Fibroblast of villous mesenchyme (primary cell): Measurements from ENCODE around the gene SLC25A34. TPM values are rescaled to one million over a fixed set of nuclear protein-coding genes. Genes with fewer than 3 reads are reported as not detected.
A peak's percentile ranks its signal among the peaks of the same experiment; 100 is the strongest.

ENCODE experiments used
- DNase-seq: peaks from one replicate; pipeline ENCODE4 v3.0.0-alpha.2; 2010; ENCODE audit warnings: low read depth
- H3K4me3 ChIP-seq: 2 replicates; pipeline ENCODE4 v1.5.1; 2011; ENCODE audit warnings: low read depth, mild to moderate bottlenecking, low read length
- total RNA-seq: library from RNA; depleted of rRNA; stranded (reverse); fragments of >200 nt; gene quantifications from 2 replicates; pipeline ENCODE4 v1.2.3, GENCODE V29; 2012
- TF ChIP-seq, protein P1 (sequence below): IDR thresholded peaks from 2 replicates; pipeline ENCODE4 v1.5.1; 2012; ENCODE audit warnings: low read depth, mild to moderate bottlenecking, low read length; ENCODE audit not compliant: insufficient read depth

SLC25A34 gene
- under 0.01 and 0.43 TPM in 2 replicates for total RNA-seq

DNA sequence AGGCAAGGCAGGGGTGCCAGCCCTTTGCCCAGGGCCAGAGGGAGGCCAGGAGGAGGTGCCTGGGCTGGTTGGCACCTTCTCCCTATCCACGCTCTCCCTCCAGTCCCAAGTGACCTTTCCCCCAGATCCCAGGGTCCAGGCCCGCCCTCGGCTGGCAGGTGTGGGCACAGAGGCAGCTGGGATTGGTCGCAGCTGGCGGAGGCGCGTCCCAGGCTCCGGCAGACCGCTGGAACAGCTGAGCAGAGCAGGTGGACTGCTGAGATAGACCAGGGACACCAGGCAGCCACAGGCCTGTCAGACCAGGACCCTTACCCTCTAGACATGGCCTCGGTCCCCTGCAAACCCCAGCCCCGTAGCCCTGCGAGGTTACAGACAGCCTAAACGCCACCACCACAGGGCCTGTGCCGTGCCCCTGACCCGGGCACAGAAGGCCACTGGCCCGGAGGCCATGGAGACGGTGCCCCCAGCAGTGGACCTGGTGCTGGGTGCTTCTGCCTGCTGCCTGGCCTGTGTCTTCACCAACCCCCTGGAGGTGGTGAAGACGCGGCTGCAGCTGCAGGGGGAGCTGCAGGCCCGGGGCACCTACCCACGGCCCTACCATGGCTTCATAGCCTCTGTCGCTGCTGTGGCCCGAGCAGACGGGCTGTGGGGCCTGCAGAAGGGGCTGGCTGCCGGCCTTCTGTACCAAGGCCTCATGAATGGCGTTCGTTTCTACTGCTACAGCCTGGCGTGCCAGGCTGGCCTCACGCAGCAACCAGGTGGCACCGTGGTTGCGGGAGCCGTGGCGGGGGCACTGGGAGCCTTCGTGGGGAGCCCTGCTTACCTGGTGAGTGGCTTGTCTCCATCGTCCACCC, at the start of gene SLC25A34:
TSS of gene SLC25A34 (plus strand) at position 221 of the 854 bp plus-strand sequence. CDS start at position 449, 228 bp downstream.
- TF ChIP-seq, protein P1, sequence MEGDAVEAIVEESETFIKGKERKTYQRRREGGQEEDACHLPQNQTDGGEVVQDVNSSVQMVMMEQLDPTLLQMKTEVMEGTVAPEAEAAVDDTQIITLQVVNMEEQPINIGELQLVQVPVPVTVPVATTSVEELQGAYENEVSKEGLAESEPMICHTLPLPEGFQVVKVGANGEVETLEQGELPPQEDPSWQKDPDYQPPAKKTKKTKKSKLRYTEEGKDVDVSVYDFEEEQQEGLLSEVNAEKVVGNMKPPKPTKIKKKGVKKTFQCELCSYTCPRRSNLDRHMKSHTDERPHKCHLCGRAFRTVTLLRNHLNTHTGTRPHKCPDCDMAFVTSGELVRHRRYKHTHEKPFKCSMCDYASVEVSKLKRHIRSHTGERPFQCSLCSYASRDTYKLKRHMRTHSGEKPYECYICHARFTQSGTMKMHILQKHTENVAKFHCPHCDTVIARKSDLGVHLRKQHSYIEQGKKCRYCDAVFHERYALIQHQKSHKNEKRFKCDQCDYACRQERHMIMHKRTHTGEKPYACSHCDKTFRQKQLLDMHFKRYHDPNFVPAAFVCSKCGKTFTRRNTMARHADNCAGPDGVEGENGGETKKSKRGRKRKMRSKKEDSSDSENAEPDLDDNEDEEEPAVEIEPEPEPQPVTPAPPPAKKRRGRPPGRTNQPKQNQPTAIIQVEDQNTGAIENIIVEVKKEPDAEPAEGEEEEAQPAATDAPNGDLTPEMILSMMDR, result peak; percentile 8
- DNase-seq, result no peak
- no peak within 1 kb of the TSS for H3K4me3 ChIP-seq

DNA sequence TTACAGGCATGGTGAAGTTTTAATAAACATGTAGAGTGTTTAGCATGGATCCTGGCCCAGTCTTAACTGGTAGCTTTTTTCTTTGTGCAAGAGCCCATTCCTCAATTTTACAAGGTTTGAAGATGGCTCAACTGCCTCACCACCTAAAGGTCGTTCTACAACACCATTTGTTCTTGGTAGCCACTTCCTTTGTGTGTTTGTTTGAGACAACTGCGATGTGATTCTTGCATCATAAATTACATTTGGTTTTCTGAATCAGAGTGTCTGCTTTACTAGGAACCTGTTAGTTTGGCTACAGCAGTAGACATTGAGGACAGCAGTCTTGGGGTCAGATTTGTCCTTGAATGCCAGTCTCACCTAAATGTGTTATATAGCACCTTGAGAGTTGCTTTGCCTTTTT, 48.6 kb upstream of the SLC25A34 start:
- no peak overlapping the region for H3K4me3 ChIP-seq
- DNase-seq, result no peak
- TF ChIP-seq, protein P1, result no peak

DNA sequence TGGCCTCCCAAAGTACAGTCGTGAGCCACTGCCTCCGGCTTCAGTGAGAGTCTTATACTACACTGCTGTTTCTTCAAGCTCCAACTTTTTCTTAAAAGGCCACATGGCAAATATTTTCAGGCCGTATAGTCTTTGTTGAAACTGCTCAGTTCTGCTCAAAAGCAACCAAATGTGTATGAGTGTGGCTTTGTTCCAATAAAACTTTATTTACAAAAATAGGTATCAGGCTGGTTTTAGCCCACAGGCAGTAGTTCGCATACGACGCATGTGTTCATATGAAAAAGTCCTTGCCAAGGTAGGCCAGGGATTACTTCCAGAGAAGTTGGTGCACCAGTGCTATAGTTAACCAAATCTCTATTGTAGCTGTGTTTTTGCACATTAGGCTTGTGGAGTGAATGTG, 45.7 kb upstream of the SLC25A34 start:
- TF ChIP-seq, protein P1, result no peak
- DNase-seq, result no peak
- H3K4me3 ChIP-seq, result no peak overlapping the region

DNA sequence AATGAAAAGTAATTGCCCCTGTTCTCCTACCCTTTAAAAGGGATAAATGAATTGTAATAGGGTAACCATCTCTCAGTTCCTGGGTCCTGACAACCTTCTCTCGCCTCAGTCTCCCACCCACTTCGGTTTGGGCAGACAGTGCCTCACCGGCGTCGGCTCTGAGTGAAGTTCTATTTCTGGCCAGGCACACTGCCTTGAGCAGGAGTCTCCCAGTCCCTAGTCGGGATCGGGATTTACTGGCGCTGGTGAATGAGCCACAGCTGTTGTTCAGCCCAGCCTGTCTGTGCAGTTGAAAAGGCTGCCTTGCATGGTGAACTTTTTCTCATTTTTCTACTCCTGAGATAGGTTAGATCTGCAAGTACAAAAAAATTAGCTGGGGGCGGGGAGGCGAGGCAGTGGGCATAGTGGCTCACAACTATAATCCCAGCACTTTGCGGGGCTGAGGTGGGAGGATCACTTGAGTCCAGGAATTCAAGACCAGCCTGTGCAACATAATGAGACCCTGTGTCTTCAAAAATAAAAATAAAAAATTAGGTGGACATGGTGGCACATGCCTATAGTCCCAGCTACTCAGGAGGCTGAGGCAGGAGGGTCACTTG, 44.5 kb upstream of the SLC25A34 start:
- no peak overlapping the region for H3K4me3 ChIP-seq
- peak; percentile 72 for DNase-seq
- TF ChIP-seq, protein P1, result no peak

DNA sequence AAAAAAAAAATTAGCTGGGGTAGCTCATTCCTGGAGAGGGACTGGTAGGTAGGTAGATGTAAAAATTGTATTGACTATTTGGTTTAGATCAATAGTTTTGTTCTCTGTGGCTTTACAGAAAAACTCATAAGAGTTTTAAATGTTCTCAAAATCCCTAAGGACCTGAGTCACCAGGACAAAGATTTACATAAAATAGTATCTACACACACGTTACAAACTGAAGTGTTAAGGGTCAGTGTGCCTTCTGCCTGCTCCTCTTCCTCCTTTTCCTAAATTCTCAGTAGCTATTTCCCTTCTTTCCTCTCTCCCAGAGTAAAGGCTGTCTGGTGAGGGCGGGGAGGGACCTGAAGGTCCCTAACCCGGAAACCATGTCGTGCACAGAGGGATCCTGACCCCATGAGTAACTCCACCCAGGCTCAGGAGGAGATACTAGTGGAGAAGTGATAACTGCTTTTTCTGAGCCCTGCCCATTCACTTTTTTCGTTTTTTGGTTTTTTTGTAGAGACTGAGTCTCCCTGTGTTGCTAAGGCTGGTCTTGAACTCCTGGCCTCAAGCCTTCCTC, 43.9 kb upstream of the SLC25A34 start:
- TF ChIP-seq, protein P1, result no peak
- DNase-seq, result peak; percentile 46
- no peak overlapping the region for H3K4me3 ChIP-seq

DNA sequence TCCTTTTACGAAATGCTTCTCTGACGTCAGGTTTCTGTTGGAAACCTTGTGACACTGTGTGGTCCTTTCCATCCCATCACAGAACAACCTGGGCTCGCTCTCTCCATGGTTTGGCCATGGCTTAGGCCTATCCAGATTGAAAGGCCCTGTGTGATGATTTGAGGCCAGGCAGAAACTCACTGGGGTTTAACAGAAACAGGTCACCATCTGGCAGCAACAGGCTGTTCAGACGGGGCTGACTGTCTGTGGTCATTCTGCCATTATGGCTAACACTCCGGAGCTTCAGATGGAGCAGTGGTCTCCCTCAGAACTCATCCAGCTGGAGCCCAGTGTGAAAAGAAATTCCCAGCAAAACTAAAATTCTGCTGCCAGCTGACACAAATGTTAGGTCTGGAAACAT, 42.7 kb upstream of the SLC25A34 start:
- DNase-seq, result no peak
- TF ChIP-seq, protein P1, result no peak
- no peak overlapping the region for H3K4me3 ChIP-seq
